ENCODE measurements around the gene ZNF583. TPM values are rescaled to one million over a fixed set of nuclear protein-coding genes. Genes with fewer than 3 reads are reported as not detected.

The ZNF583 gene
- total and polyA plus RNA-seq, 2 of the 13 experiments (the other 11 are each of a cell fraction or from before 2014, with no cell fraction given) = 0.65 to 5.3 TPM

DNA sequence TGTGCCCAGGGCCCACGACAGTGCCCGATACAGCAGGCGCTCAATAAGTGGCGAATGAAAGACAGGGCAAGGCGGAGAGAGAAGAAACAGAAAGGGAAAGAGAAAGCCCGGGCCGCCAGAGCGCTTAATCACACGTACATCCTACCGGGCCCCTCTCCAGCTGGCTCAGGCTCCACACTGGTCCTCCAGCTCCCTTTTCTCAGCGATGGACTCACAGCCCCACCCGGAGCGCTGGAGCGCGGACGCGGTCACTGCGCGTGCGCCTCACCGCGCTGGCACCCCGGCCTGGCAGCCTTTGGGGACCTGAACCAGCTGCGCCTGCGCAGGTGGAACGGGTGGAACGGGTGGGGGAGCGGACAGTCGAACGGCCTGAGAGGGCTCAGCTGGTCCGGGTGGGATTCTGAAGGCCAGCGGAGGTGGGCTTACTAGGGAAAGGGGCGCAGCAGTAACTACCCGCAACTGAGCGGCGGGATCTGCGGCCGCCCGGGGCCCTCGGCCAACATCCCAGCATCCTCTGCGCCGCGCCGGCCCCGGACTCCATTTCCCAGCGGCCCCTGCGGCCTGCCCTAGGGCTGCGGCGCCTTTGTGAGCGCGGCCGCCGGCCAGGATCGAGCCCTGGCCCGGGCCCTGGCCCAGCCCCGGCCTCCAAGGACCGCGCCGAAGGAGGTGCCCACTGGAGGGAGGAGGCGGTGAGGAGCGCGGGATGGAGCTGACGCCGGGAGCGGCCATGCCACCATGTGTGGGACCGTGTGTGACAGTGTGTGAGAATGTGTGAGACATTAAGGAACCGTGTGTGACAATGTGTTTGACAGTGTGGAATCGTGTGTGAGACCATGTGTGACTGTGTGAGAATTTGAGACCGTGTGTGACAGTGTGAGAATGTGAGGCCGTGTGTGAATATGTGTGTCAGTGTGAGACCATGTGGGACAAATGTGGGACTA, at the start of gene ZNF583 (continued):
- 0 out of 2 replicates have a peak, but pooled peaks have one; percentile 47 for TF ChIP-seq ZNF317 (CRISPR knock-in tag; IDR thresholded peaks at IDR 0.05)
- TF ChIP-seq, protein P1, sequence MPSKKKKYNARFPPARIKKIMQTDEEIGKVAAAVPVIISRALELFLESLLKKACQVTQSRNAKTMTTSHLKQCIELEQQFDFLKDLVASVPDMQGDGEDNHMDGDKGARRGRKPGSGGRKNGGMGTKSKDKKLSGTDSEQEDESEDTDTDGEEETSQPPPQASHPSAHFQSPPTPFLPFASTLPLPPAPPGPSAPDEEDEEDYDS (CRISPR knock-in tag; IDR thresholded peaks at IDR 0.05) = no peak
- TF ChIP-seq ZNF263 (CRISPR knock-in tag; IDR thresholded peaks at IDR 0.05) = peak; percentile 42; the same call in 1 of the 2 replicates
- no peak for TF ChIP-seq NFATC3 (CRISPR knock-in tag; IDR thresholded peaks at IDR 0.05)
- TF ChIP-seq ZNF382 (CRISPR knock-in tag; IDR thresholded peaks at IDR 0.05; ENCODE audit: borderline replicate concordance) = no peak
- no peak; the same call in 1 of the 2 replicates for TF ChIP-seq ZNF343 (CRISPR knock-in tag; IDR thresholded peaks at IDR 0.05)
- TF ChIP-seq ZNF703 (CRISPR knock-in tag; IDR thresholded peaks at IDR 0.05; ENCODE audit: borderline replicate concordance) = no peak
- no peak for TF ChIP-seq RFXANK (CRISPR knock-in tag; IDR thresholded peaks at IDR 0.05)
- peak; percentile 17; the same call in 1 of the 2 replicates for TF ChIP-seq ZMYM4 (CRISPR knock-in tag; IDR thresholded peaks at IDR 0.05)
- no peak for TF ChIP-seq ZNF660 (CRISPR knock-in tag; IDR thresholded peaks at IDR 0.05; ENCODE audit: borderline replicate concordance, low read depth)
- TF ChIP-seq, protein P2, sequence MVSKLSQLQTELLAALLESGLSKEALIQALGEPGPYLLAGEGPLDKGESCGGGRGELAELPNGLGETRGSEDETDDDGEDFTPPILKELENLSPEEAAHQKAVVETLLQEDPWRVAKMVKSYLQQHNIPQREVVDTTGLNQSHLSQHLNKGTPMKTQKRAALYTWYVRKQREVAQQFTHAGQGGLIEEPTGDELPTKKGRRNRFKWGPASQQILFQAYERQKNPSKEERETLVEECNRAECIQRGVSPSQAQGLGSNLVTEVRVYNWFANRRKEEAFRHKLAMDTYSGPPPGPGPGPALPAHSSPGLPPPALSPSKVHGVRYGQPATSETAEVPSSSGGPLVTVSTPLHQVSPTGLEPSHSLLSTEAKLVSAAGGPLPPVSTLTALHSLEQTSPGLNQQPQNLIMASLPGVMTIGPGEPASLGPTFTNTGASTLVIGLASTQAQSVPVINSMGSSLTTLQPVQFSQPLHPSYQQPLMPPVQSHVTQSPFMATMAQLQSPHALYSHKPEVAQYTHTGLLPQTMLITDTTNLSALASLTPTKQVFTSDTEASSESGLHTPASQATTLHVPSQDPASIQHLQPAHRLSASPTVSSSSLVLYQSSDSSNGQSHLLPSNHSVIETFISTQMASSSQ (IDR thresholded peaks at IDR 0.05; ENCODE audit: low read depth) = no peak
- TF ChIP-seq, protein P2 (CRISPR knock-in tag; IDR thresholded peaks at IDR 0.05; ENCODE audit: borderline replicate concordance) = 0 out of 2 replicates have a peak, but pooled peaks have one; percentile 62
- no peak for TF ChIP-seq ZNF761 (CRISPR knock-in tag; conservative IDR thresholded peaks at IDR 0.05)
- TF ChIP-seq, protein P3, sequence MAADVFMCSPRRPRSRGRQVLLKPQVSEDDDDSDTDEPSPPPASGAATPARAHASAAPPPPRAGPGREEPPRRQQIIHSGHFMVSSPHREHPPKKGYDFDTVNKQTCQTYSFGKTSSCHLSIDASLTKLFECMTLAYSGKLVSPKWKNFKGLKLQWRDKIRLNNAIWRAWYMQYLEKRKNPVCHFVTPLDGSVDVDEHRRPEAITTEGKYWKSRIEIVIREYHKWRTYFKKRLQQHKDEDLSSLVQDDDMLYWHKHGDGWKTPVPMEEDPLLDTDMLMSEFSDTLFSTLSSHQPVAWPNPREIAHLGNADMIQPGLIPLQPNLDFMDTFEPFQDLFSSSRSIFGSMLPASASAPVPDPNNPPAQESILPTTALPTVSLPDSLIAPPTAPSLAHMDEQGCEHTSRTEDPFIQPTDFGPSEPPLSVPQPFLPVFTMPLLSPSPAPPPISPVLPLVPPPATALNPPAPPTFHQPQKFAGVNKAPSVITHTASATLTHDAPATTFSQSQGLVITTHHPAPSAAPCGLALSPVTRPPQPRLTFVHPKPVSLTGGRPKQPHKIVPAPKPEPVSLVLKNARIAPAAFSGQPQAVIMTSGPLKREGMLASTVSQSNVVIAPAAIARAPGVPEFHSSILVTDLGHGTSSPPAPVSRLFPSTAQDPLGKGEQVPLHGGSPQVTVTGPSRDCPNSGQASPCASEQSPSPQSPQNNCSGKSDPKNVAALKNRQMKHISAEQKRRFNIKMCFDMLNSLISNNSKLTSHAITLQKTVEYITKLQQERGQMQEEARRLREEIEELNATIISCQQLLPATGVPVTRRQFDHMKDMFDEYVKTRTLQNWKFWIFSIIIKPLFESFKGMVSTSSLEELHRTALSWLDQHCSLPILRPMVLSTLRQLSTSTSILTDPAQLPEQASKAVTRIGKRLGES (CRISPR knock-in tag; IDR thresholded peaks at IDR 0.05; ENCODE audit: borderline replicate concordance) = no peak
- TF ChIP-seq ZC3H13 (CRISPR knock-in tag; IDR thresholded peaks at IDR 0.05) = peak; percentile 77
- no peak for TF ChIP-seq MATR3 (CRISPR knock-in tag; IDR thresholded peaks at IDR 0.05)
- TF ChIP-seq ZNF383 (CRISPR knock-in tag; IDR thresholded peaks at IDR 0.05; ENCODE audit: borderline replicate concordance) = no peak
- no peak for TF ChIP-seq CC2D1A (CRISPR knock-in tag; IDR thresholded peaks at IDR 0.05)
- TF ChIP-seq GATA4 (IDR thresholded peaks at IDR 0.05; ENCODE audit: borderline replicate concordance, low read depth) = no peak
- TF ChIP-seq, protein P4, sequence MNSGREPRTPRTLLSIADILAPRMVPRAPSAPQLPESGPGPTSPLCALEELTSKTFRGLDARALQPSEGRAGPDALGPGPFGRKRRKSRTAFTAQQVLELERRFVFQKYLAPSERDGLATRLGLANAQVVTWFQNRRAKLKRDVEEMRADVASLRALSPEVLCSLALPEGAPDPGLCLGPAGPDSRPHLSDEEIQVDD (CRISPR knock-in tag; IDR thresholded peaks at IDR 0.05; ENCODE audit: borderline replicate concordance) = no peak

Measured in HepG2 (cell line).